SU-DHL-6 (cell line): Measurements from ENCODE around the gene RNF113B.

ENCODE experiments used
- H2AFZ ChIP-seq: fragments of 200-600 bp; sonication (generic); 2 replicates; pipeline ENCODE4 v1.6.1; 2014; ENCODE audit warnings: low read depth, mild to moderate bottlenecking, moderate library complexity, mixed read lengths, antibody characterized with exemption, low read length; ENCODE audit not compliant: severe bottlenecking
- H3F3A ChIP-seq: fragments of 200-600 bp; shearing (Covaris generic); 2 replicates; pipeline ENCODE4 v1.6.0; 2016; ENCODE audit warnings: antibody characterized with exemption, mild to moderate bottlenecking; ENCODE audit not compliant: insufficient read depth
- H3K27ac ChIP-seq: fragments of 200-600 bp; sonication (generic); 2 replicates; pipeline ENCODE4 v1.5.1; 2016; ENCODE audit warnings: low read depth, mild to moderate bottlenecking, low read length, moderate library complexity, mixed read lengths
- H3K27me3 ChIP-seq: fragments of 200-600 bp; sonication (generic), shearing (Covaris generic); 2 replicates; pipeline ENCODE4 v1.6.0; 2014; ENCODE audit warnings: mild to moderate bottlenecking, low read length
- H3K36me3 ChIP-seq: fragments of 200-600 bp; sonication (generic); 2 replicates; pipeline ENCODE4 v1.6.1; 2014; ENCODE audit warnings: mild to moderate bottlenecking, low read length, mixed read lengths
- H3K4me2 ChIP-seq: fragments of 300-600, 200-600 bp; shearing (Covaris generic), sonication (generic); 2 replicates; pipeline ENCODE4 v1.6.0; 2014; ENCODE audit warnings: low read length, low read depth, mild to moderate bottlenecking; ENCODE audit not compliant: poor library complexity, severe bottlenecking
- H3K4me3 ChIP-seq: fragments of 200-600 bp; sonication (generic); 2 replicates; pipeline ENCODE4 v1.5.1; 2014; ENCODE audit warnings: antibody characterized with exemption, low read length, mild to moderate bottlenecking, mixed read lengths; ENCODE audit not compliant: insufficient read depth, poor library complexity, severe bottlenecking
- H3K79me2 ChIP-seq: fragments of 200-600 bp; sonication (generic); 2 replicates; pipeline ENCODE4 v1.6.1; 2014; ENCODE audit warnings: mild to moderate bottlenecking, low read length, moderate library complexity; ENCODE audit not compliant: insufficient read depth
- H3K9ac ChIP-seq: fragments of 200-600 bp; sonication (generic); 2 replicates; pipeline ENCODE4 v1.7.0; 2014; ENCODE audit warnings: mild to moderate bottlenecking, low read length
- H3K9me2 ChIP-seq: fragments of 200-600 bp; sonication (generic); replicated peaks from 2 replicates; pipeline ENCODE4 v1.6.1; 2014; ENCODE audit warnings: low read length; ENCODE audit not compliant: insufficient read depth
- H3K9me3 ChIP-seq: fragments of 200-600 bp; sonication (generic); 2 replicates; pipeline ENCODE4 v1.6.1; 2014; ENCODE audit warnings: low read length, mixed read lengths; ENCODE audit not compliant: insufficient read depth
- H4K20me1 ChIP-seq: fragments of 200-600 bp; sonication (generic); 2 replicates; pipeline ENCODE4 v1.6.1; 2014; ENCODE audit warnings: low read depth, mild to moderate bottlenecking, antibody characterized with exemption, low read length, moderate library complexity, mixed read lengths
- CTCF ChIP-seq: fragments of 200-600 bp; sonication (generic); IDR thresholded peaks from one replicate; pipeline ENCODE4 v1.5.1; 2017; ENCODE audit warnings: antibody characterized with exemption, mild to moderate bottlenecking, low read length, moderate library complexity; ENCODE audit not compliant: insufficient read depth, poor library complexity, severe bottlenecking
- EZH2phosphoT487 ChIP-seq: fragments of 200-600 bp; sonication (generic), shearing (Covaris generic); conservative IDR thresholded peaks from 2 replicates; pipeline ENCODE4 v1.6.1; 2018; ENCODE audit warnings: mild to moderate bottlenecking, antibody characterized with exemption, low read length, moderate library complexity, mixed read lengths

Gene RNF113B

GRCh38 chr13:98162935-98163334 is 14.1 kb downstream of the RNF113B start:
- Histone ChIP-seq H3K9me3 (no peaks in the 10 kb centered on the region), H2AFZ (no peak overlapping the region), H3K9ac (no peak overlapping the region), H3K79me2 (no peaks in the 10 kb centered on the region), H3K27ac (no peak overlapping the region), H4K20me1 (no peaks in the 10 kb centered on the region), H3K4me3 (no peak overlapping the region), H3F3A (no peaks in the 10 kb centered on the region), H3K9me2 (no peaks in the 10 kb centered on the region), H3K27me3 (no peaks in the 10 kb centered on the region), H3K4me2 (no peak overlapping the region), H3K36me3 (no peaks in the 10 kb centered on the region)
- TF ChIP-seq EZH2phosphoT487 (no peak), CTCF (no peak)

GRCh38 chr13:98158172-98158899 is 18.7 kb downstream of the RNF113B start:
- H3K27ac ChIP-seq, result no peak overlapping the region
- no peaks in the 10 kb centered on the region for H3K79me2 ChIP-seq

GRCh38 chr13:98157609-98158008 is 19.5 kb downstream of the RNF113B start:
- no peak overlapping the region for H3K4me2 ChIP-seq
- no peaks in the 10 kb centered on the region for H3K79me2 ChIP-seq
- no peaks in the 10 kb centered on the region for H4K20me1 ChIP-seq

More at GRCh38 chr13:98158172-98158899, 18.7 kb downstream of the RNF113B start:
- Histone ChIP-seq H3F3A (no peaks in the 10 kb centered on the region), H3K9me3 (no peaks in the 10 kb centered on the region), H3K4me2 (no peak overlapping the region), H3K27me3 (no peaks in the 10 kb centered on the region), H3K4me3 (no peak overlapping the region), H3K36me3 (no peaks in the 10 kb centered on the region), H2AFZ (no peak overlapping the region), H3K9ac (no peak overlapping the region), H4K20me1 (no peaks in the 10 kb centered on the region), H3K9me2 (no peaks in the 10 kb centered on the region)
- no peak for TF ChIP-seq EZH2phosphoT487
- no peak for TF ChIP-seq CTCF

More at GRCh38 chr13:98157609-98158008, 19.5 kb downstream of the RNF113B start:
- Histone ChIP-seq H2AFZ (no peak overlapping the region), H3K9me3 (no peaks in the 10 kb centered on the region), H3K4me3 (no peak overlapping the region), H3K27ac (no peak overlapping the region), H3K36me3 (no peaks in the 10 kb centered on the region), H3K9ac (no peak overlapping the region), H3F3A (no peaks in the 10 kb centered on the region), H3K9me2 (no peaks in the 10 kb centered on the region), H3K27me3 (no peaks in the 10 kb centered on the region)
- TF ChIP-seq EZH2phosphoT487 (no peak), CTCF (no peak)
